ENCODE measurements around the gene CDK6.

CDK6 gene

GRCh38 chr7:92783260-92784201 lies 52.8 kb downstream of the CDK6 start:
- DNase-seq (ENCODE audit: insufficient read length) (no peak), FAIRE-seq (peak; percentile 21)
- TF ChIP-seq POLR2A (IDR thresholded peaks at IDR 0.05; ENCODE audit: low read depth, low read length) (no peak), POLR2AphosphoS5 (IDR thresholded peaks at IDR 0.05; ENCODE audit: low read depth, low read length) (no peak), TAF1 (IDR thresholded peaks at IDR 0.05; ENCODE audit: borderline replicate concordance, low read depth, low read length) (no peak)

- DNase-seq (ENCODE audit: insufficient read length) (no peak), FAIRE-seq (no peak)
- TF ChIP-seq POLR2AphosphoS5 (IDR thresholded peaks at IDR 0.05; ENCODE audit: low read depth, low read length) (no peak), TAF1 (IDR thresholded peaks at IDR 0.05; ENCODE audit: borderline replicate concordance, low read depth, low read length) (no peak), POLR2A (IDR thresholded peaks at IDR 0.05; ENCODE audit: low read depth, low read length) (no peak)
These were observed 53.5 kb downstream of the CDK6 start for GRCh38 chr7:92782855-92783254.

GRCh38 chr7:92782236-92782635 lies 54.1 kb downstream of the CDK6 start:
- TF ChIP-seq POLR2A (IDR thresholded peaks at IDR 0.05; ENCODE audit: low read depth, low read length) (no peak), POLR2AphosphoS5 (IDR thresholded peaks at IDR 0.05; ENCODE audit: low read depth, low read length) (no peak), TAF1 (IDR thresholded peaks at IDR 0.05; ENCODE audit: borderline replicate concordance, low read depth, low read length) (no peak)

GRCh38 chr7:92781117-92781720 lies 55.2 kb downstream of the CDK6 start:
- FAIRE-seq, result no peak
- DNase-seq (ENCODE audit: insufficient read length), result no peak
- TF ChIP-seq POLR2AphosphoS5 (IDR thresholded peaks at IDR 0.05; ENCODE audit: low read depth, low read length) (no peak), POLR2A (IDR thresholded peaks at IDR 0.05; ENCODE audit: low read depth, low read length) (no peak), TAF1 (IDR thresholded peaks at IDR 0.05; ENCODE audit: borderline replicate concordance, low read depth, low read length) (no peak)

More at GRCh38 chr7:92782236-92782635, 54.1 kb downstream of the CDK6 start:
- no peak for DNase-seq (ENCODE audit: insufficient read length)
- peak; percentile 53 for FAIRE-seq

- DNase-seq (ENCODE audit: insufficient read length), result no peak
- no peak for FAIRE-seq
- TF ChIP-seq POLR2AphosphoS5 (IDR thresholded peaks at IDR 0.05; ENCODE audit: low read depth, low read length) (no peak), TAF1 (IDR thresholded peaks at IDR 0.05; ENCODE audit: borderline replicate concordance, low read depth, low read length) (no peak), POLR2A (IDR thresholded peaks at IDR 0.05; ENCODE audit: low read depth, low read length) (no peak)
These were observed 57.4 kb downstream of the CDK6 start for GRCh38 chr7:92778972-92779371.

- DNase-seq (ENCODE audit: insufficient read length), result no peak
- no peak for TF ChIP-seq POLR2AphosphoS5 (IDR thresholded peaks at IDR 0.05; ENCODE audit: low read depth, low read length)
- FAIRE-seq, result no peak
These were observed 58.4 kb downstream of the CDK6 start for GRCh38 chr7:92777993-92778392.

GRCh38 chr7:92773808-92774207 lies 62.6 kb downstream of the CDK6 start:
- FAIRE-seq (no peak), DNase-seq (ENCODE audit: insufficient read length) (no peak)
- TF ChIP-seq POLR2A (IDR thresholded peaks at IDR 0.05; ENCODE audit: low read depth, low read length) (no peak), TAF1 (IDR thresholded peaks at IDR 0.05; ENCODE audit: borderline replicate concordance, low read depth, low read length) (no peak), POLR2AphosphoS5 (IDR thresholded peaks at IDR 0.05; ENCODE audit: low read depth, low read length) (no peak)

- FAIRE-seq, result peak; percentile 53
- no peak for TF ChIP-seq TAF1 (IDR thresholded peaks at IDR 0.05; ENCODE audit: borderline replicate concordance, low read depth, low read length)
- no peak for TF ChIP-seq POLR2A (IDR thresholded peaks at IDR 0.05; ENCODE audit: low read depth, low read length)
- no peak for TF ChIP-seq POLR2AphosphoS5 (IDR thresholded peaks at IDR 0.05; ENCODE audit: low read depth, low read length)
- DNase-seq (ENCODE audit: insufficient read length), result no peak
These were observed 66.5 kb downstream of the CDK6 start for GRCh38 chr7:92769844-92770243.

- TF ChIP-seq POLR2AphosphoS5 (IDR thresholded peaks at IDR 0.05; ENCODE audit: low read depth, low read length) (no peak), TAF1 (IDR thresholded peaks at IDR 0.05; ENCODE audit: borderline replicate concordance, low read depth, low read length) (no peak)
- FAIRE-seq (no peak), DNase-seq (ENCODE audit: insufficient read length) (no peak)
These were observed 67.0 kb downstream of the CDK6 start for GRCh38 chr7:92769394-92769699.

GRCh38 chr7:92768501-92769393 lies 67.6 kb downstream of the CDK6 start:
- FAIRE-seq (peak; percentile 91), DNase-seq (ENCODE audit: insufficient read length) (no peak)
- no peak for TF ChIP-seq TAF1 (IDR thresholded peaks at IDR 0.05; ENCODE audit: borderline replicate concordance, low read depth, low read length)
- no peak for TF ChIP-seq POLR2AphosphoS5 (IDR thresholded peaks at IDR 0.05; ENCODE audit: low read depth, low read length)
- TF ChIP-seq POLR2A (IDR thresholded peaks at IDR 0.05; ENCODE audit: low read depth, low read length), result no peak

GRCh38 chr7:92767437-92767836 lies 68.9 kb downstream of the CDK6 start:
- TF ChIP-seq POLR2AphosphoS5 (IDR thresholded peaks at IDR 0.05; ENCODE audit: low read depth, low read length) (no peak), POLR2A (IDR thresholded peaks at IDR 0.05; ENCODE audit: low read depth, low read length) (no peak), TAF1 (IDR thresholded peaks at IDR 0.05; ENCODE audit: borderline replicate concordance, low read depth, low read length) (no peak)
- FAIRE-seq (no peak), DNase-seq (ENCODE audit: insufficient read length) (no peak)
